ENCODE measurements around the gene SLC2A14.
"Not testable (repeated sequence)": the region's sequence is repeated elsewhere in the genome, so short reads cannot be mapped to it uniquely, and the experiment has no call there.

Gene SLC2A14

DNA sequence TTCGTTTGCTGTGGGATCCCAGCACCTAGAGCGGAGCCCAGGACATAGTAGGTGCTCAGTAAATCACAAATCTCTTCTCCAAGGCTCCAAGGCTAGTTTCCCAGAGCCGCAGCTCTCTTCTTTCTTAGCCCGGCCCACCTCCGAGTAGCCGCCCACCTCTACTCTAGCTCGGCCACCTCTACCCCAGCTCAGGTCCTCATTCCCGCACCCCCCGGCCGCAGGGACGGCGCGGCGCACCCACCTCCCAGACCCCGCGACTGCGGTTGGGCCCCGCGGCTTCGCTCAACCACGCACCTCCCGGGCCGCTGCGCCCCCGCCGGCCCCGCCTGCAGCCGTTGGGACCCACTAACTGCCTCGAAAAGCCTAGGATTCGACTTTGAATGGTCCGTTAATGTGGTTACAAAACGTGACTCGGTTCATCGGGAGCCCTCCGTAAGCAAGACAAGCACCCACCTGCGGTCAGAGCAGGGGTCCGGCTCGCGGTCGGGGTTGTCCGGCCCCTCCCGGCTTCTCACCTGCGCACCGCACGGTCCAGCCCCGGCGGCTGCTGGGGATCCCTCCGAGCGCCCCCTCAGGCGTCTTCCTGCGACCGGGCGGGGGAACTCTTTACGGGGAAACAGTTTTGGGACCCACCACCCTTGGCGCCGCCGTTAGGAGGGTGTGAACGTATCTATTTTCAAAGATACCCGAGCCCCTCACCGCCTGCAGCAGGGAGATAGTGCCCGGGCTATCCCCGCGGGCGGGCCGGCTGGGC, at the start of gene SLC2A14:
SLC2A14 (minus strand) TSS at position 350 of the 754 bp plus-strand sequence. CDS start 3,035 bp downstream, outside the sequence.
- H3K4me1 ChIP-seq (ENCODE audit: low read depth, poor library complexity, severe bottlenecking) = no peaks in the 10 kb centered on the region
- H3K27ac ChIP-seq = no peak within 1 kb of the TSS
- TF ChIP-seq, protein P1, sequence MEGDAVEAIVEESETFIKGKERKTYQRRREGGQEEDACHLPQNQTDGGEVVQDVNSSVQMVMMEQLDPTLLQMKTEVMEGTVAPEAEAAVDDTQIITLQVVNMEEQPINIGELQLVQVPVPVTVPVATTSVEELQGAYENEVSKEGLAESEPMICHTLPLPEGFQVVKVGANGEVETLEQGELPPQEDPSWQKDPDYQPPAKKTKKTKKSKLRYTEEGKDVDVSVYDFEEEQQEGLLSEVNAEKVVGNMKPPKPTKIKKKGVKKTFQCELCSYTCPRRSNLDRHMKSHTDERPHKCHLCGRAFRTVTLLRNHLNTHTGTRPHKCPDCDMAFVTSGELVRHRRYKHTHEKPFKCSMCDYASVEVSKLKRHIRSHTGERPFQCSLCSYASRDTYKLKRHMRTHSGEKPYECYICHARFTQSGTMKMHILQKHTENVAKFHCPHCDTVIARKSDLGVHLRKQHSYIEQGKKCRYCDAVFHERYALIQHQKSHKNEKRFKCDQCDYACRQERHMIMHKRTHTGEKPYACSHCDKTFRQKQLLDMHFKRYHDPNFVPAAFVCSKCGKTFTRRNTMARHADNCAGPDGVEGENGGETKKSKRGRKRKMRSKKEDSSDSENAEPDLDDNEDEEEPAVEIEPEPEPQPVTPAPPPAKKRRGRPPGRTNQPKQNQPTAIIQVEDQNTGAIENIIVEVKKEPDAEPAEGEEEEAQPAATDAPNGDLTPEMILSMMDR (conservative IDR thresholded peaks at IDR 0.05; ENCODE audit: low read depth, low read length) = no peak
- H3K4me2 ChIP-seq = no peak within 1 kb of the TSS
- H3K4me3 ChIP-seq (IDR thresholded peaks at IDR 0.05; ENCODE audit: insufficient read depth, low read depth, low read length) = no peak within 1 kb of the TSS
- no peak within 1 kb of the TSS for H3K9ac ChIP-seq
- no peaks in the 10 kb centered on the region for H3K79me2 ChIP-seq (ENCODE audit: insufficient read depth, low read depth)
- no peak within 1 kb of the TSS for H2AFZ ChIP-seq (ENCODE audit: low read depth)
- H4K20me1 ChIP-seq (ENCODE audit: insufficient read depth) = no peaks in the 10 kb centered on the region
- no peaks in the 10 kb centered on the region for H3K27me3 ChIP-seq (ENCODE audit: insufficient read depth, low read depth)
- no peaks in the 10 kb centered on the region for H3K36me3 ChIP-seq (ENCODE audit: insufficient read depth)

DNA sequence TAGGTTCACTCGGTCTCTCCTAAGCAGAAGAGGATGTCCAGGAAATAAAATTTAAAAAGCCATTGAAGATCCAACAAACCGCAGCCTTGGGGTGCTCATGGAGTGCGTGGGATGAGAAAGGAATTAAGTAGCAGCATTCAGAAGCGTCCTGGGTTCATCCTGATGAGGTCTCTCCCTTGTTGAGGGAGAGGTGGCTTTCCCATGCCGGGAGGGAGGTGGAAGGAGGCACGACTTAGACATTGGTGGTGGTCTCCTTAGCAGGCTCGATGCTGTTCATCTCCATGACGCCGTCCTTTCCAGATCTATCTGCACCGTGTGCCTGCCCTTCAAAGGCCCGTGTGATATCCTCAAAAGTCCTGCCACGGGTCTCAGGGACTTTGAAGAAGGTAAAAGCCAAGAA, 48.5 kb upstream of the SLC2A14 start:
- not testable (repeated sequence) for H3K27me3 ChIP-seq (ENCODE audit: insufficient read depth, low read depth); H3K4me1 ChIP-seq (ENCODE audit: low read depth, poor library complexity, severe bottlenecking); H3K4me2 ChIP-seq; H3K27ac ChIP-seq; H3K79me2 ChIP-seq (ENCODE audit: insufficient read depth, low read depth); H3K4me3 ChIP-seq (IDR thresholded peaks at IDR 0.05; ENCODE audit: insufficient read depth, low read depth, low read length); H3K9ac ChIP-seq; H4K20me1 ChIP-seq (ENCODE audit: insufficient read depth); H2AFZ ChIP-seq (ENCODE audit: low read depth); H3K36me3 ChIP-seq (ENCODE audit: insufficient read depth)

DNA sequence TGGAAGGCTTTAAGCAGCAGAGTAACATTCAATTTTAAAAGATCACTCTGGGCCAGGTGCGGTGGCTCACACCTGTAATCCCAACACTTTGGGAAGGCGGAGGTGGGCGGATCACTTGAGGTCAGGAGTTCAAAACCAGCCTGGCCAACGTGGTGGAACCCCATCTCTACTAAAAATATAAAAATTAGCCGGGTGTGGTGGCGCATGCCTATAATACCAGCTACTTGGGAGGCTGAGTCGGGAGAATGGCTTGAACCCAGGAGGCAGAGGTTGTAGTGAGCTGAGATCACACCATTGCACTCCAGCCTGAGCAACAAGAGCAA, 45.5 kb upstream of the SLC2A14 start:
- not testable (repeated sequence) for H3K27me3 ChIP-seq (ENCODE audit: insufficient read depth, low read depth); H4K20me1 ChIP-seq (ENCODE audit: insufficient read depth); H3K4me2 ChIP-seq; H2AFZ ChIP-seq (ENCODE audit: low read depth); H3K4me1 ChIP-seq (ENCODE audit: low read depth, poor library complexity, severe bottlenecking); H3K27ac ChIP-seq; H3K79me2 ChIP-seq (ENCODE audit: insufficient read depth, low read depth); H3K9ac ChIP-seq; H3K4me3 ChIP-seq (IDR thresholded peaks at IDR 0.05; ENCODE audit: insufficient read depth, low read depth, low read length); H3K36me3 ChIP-seq (ENCODE audit: insufficient read depth)

DNA sequence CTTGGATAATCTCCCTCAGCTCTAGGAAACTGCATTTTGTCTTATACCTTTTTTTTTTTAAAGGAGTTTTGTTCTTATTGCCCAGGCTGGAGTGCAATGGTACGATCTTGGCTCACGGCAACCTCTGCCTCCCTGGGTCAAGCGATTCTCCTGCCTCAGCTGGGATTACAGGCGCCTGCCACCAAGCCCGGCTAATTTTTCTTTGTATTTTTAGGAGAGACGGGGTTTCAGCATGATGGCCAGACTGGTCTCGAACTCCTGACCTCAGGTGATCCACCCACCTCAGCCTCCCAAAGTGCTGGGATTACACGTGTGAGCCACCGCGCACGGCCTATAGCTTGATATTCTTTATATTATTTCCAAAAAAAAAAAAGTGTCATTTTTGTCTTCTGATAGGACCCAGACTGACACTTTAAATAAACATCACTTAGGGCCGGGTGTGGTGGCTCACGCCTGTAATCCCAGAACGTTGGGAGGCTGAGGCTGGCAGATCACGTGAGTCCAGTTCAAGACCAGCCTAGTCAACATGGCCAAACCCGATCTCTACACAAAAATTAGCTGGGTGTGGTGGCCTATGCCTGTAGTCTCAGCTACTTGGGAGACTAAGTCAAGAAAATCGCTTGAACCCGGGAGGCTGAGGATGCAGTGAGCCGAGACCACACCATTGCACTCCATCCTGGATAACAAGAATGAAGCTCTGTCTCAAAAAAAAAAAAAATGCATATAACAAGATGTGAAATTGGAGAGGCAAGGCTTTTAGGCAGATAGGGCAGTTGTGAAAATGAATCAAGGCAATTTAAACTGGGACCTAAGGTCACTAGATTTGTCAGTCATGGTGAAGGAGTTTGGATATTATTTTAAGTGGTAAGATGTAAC, 44.9 kb upstream of the SLC2A14 start:
- TF ChIP-seq, protein P1 (conservative IDR thresholded peaks at IDR 0.05; ENCODE audit: low read depth, low read length) = no peak
- H3K36me3 ChIP-seq (ENCODE audit: insufficient read depth) = no peaks in the 10 kb centered on the region
- H3K27me3 ChIP-seq (ENCODE audit: insufficient read depth, low read depth) = no peaks in the 10 kb centered on the region
- no peak overlapping the region for H3K27ac ChIP-seq
- no peak overlapping the region for H3K9ac ChIP-seq
- no peak overlapping the region for H2AFZ ChIP-seq (ENCODE audit: low read depth)
- H3K4me1 ChIP-seq (ENCODE audit: low read depth, poor library complexity, severe bottlenecking) = no peaks in the 10 kb centered on the region
- no peaks in the 10 kb centered on the region for H3K79me2 ChIP-seq (ENCODE audit: insufficient read depth, low read depth)
- H3K4me2 ChIP-seq = no peak overlapping the region
- H4K20me1 ChIP-seq (ENCODE audit: insufficient read depth) = no peaks in the 10 kb centered on the region
- no peak overlapping the region for H3K4me3 ChIP-seq (IDR thresholded peaks at IDR 0.05; ENCODE audit: insufficient read depth, low read depth, low read length)

DNA sequence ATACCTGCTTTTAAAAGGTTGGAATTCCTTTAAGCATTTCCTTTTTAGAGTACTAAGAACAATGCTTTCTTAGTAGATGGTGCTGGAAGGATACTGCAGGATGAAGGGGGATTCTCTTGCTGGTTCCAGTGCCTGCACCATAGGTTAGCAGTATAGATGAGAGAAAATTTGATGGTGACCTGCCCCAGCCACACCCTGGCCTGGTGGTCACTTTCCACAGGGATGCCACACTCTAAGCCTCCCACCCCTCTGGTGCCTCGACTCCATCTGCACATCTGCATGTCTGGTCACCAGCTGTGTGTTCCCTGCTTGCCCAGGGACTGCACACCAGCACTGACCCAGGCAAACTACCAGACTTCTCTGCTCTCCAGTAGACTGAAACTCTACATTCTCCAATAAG, 44.2 kb upstream of the SLC2A14 start:
- Histone ChIP-seq H3K27me3 (ENCODE audit: insufficient read depth, low read depth) (no peaks in the 10 kb centered on the region), H3K4me1 (ENCODE audit: low read depth, poor library complexity, severe bottlenecking) (no peaks in the 10 kb centered on the region), H3K9ac (no peak overlapping the region), H3K36me3 (ENCODE audit: insufficient read depth) (no peaks in the 10 kb centered on the region), H3K79me2 (ENCODE audit: insufficient read depth, low read depth) (no peaks in the 10 kb centered on the region), H2AFZ (ENCODE audit: low read depth) (no peak overlapping the region), H4K20me1 (ENCODE audit: insufficient read depth) (no peaks in the 10 kb centered on the region), H3K4me2 (no peak overlapping the region), H3K4me3 (IDR thresholded peaks at IDR 0.05; ENCODE audit: insufficient read depth, low read depth, low read length) (no peak overlapping the region), H3K27ac (no peak overlapping the region)
- TF ChIP-seq, protein P1 (conservative IDR thresholded peaks at IDR 0.05; ENCODE audit: low read depth, low read length) = no peak

Data from KMS-11 (cell line).